GM18873 (cell line): Measurements from ENCODE around the gene MACROH2A1.

Source experiments
- ATAC-seq: cut with Tn5 transposase; IDR thresholded peaks from one replicate; pipeline ENCODE4 v1.9.1; 2021; ENCODE audit warnings: mild to moderate bottlenecking, moderate library complexity, moderate number of reproducible peaks; ENCODE audit not compliant: unreplicated experiment, low FRiP score

MACROH2A1 gene

GRCh38 chr5:135337064-135337463, 62.0 kb downstream of the MACROH2A1 start:
- ATAC-seq = no peak

- no peak for ATAC-seq
These were observed 63.8 kb downstream of the MACROH2A1 start for GRCh38 chr5:135335031-135335828.

GRCh38 chr5:135333732-135334515, 65.1 kb downstream of the MACROH2A1 start:
- no peak for ATAC-seq

- ATAC-seq = no peak
These were observed 66.4 kb downstream of the MACROH2A1 start for GRCh38 chr5:135332519-135333150.

- ATAC-seq = no peak
These were observed 67.4 kb downstream of the MACROH2A1 start for GRCh38 chr5:135331612-135332011.

- ATAC-seq = no peak
These were observed 68.3 kb downstream of the MACROH2A1 start for GRCh38 chr5:135330798-135331096.

GRCh38 chr5:135329913-135330797, 68.9 kb downstream of the MACROH2A1 start:
- no peak for ATAC-seq

- ATAC-seq = no peak
These were observed 69.7 kb downstream of the MACROH2A1 start for GRCh38 chr5:135329066-135329912.

GRCh38 chr5:135328128-135328687, 70.8 kb downstream of the MACROH2A1 start:
- no peak for ATAC-seq

- no peak for ATAC-seq
These were observed 71.5 kb downstream of the MACROH2A1 start for GRCh38 chr5:135327429-135328127.

- no peak for ATAC-seq
These were observed 72.5 kb downstream of the MACROH2A1 start for GRCh38 chr5:135326296-135327254.

- no peak for ATAC-seq
These were observed 74.0 kb downstream of the MACROH2A1 start for GRCh38 chr5:135324897-135325650.

GRCh38 chr5:135324160-135324559, 74.9 kb downstream of the MACROH2A1 start:
- no peak for ATAC-seq

- no peak for ATAC-seq
These were observed 75.3 kb downstream of the MACROH2A1 start for GRCh38 chr5:135323701-135324132.

GRCh38 chr5:135323227-135323626, 75.8 kb downstream of the MACROH2A1 start:
- ATAC-seq = no peak

GRCh38 chr5:135322744-135323143, 76.3 kb downstream of the MACROH2A1 start:
- no peak for ATAC-seq

GRCh38 chr5:135322271-135322670, 76.8 kb downstream of the MACROH2A1 start:
- no peak for ATAC-seq
